ENCODE results near the gene IFNLR1.

Gene IFNLR1

DNA sequence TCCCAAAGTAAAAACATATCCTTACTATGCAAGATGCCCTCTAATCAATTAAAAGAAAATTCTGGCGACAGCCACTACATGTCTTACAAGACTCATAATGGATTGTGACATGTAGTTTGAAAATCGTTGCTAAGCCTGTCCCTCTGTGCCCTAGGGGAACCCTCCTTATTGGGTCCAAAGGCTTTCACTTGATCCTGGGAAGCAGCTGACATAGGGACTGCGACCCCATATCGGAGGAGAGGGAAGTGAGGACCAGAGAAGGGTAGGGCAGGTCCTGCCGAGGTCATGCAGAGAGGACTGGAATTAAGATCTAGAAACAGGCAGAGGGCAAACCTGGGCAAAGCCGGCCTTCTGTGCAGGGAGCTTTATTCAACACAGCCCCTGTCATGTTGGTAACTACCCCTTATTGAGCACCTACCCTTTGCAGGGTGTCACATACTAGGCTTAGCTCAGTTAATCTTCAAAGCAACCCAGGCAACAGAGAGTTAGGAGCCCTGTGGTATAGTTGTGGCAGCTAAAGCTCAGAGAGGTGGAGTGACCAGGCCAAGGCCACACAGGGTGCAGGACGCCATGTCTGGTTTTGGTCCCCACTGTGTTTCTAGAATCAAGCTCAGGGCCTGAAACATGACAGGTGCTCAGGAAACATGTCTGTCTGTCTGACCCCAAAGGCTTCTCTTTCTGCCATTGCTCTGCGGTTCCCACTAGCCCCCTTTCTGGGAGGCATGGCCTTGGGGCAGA lies 18.4 kb upstream of the IFNLR1 start:
- DNase-seq: no peak

DNA sequence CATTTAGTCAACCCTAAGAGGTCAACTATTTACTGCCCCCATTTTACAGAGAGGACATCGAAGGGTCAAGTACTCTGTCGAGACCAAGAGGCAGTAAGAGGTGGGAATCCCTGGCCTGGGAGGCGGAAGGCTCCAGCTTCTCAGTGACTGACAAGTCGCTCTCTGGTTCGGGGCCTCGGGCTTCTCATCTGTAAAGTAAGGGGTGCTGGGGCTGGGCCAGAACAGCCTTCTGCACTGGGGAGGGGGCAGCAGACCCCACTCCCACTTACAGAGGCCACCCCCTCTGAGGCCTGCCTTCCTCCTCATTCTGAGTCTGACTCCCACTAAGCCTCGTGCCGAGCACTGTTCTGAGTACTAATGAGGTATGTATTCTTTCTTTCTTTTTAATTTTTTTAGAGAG lies 17.0 kb upstream of the IFNLR1 start:
- no peak for DNase-seq

- no peak for DNase-seq
Observed at GRCh38 chr1:24203404-24203803, 16.3 kb upstream of the IFNLR1 start.

DNA sequence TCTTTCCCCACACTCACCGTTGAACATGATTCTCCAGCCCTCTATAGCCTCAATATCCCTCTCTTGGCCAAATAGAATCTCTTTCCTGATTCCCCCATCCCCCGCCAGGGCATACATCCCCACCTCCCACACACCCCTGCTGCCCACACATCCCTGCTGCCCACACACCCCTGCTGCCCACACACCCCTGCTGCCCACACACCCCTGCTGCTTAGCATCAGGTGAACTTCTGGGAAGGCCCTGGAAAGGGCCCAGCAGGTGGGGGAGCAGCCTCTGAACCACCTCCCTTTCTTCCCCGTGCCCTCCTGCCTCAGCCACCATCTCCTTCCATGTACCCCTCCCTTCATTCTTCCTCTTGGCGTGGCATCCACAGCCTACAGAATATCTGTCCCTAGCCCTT lies 15.9 kb upstream of the IFNLR1 start:
- DNase-seq: no peak

- no peak for DNase-seq
Observed at GRCh38 chr1:24202556-24202955, 15.5 kb upstream of the IFNLR1 start.

DNA sequence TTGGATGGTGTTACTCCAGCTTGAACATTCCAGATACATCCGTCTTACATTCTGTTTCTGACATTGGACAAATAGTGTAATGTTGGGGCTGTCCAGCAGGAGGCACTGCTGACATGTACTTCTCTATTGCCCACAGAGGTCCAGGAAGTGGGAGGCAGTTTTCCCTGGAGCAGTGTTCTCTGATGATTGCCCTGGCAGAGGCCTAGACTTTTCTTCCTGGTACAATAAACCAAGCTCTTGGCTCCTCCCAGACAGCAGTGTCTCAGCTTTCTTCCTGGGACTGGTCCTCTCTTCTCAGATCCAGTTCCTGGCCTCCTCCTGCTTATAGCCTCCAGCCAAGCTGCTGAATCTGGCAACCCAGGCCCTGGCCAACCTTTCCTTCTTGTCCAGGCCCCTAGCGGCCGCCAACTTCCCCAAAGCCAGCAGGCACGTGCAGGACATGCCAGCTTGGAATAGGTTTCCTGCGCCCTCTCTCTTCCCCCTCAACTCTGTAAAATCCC lies 14.9 kb upstream of the IFNLR1 start:
- peak; percentile 71 for DNase-seq

DNA sequence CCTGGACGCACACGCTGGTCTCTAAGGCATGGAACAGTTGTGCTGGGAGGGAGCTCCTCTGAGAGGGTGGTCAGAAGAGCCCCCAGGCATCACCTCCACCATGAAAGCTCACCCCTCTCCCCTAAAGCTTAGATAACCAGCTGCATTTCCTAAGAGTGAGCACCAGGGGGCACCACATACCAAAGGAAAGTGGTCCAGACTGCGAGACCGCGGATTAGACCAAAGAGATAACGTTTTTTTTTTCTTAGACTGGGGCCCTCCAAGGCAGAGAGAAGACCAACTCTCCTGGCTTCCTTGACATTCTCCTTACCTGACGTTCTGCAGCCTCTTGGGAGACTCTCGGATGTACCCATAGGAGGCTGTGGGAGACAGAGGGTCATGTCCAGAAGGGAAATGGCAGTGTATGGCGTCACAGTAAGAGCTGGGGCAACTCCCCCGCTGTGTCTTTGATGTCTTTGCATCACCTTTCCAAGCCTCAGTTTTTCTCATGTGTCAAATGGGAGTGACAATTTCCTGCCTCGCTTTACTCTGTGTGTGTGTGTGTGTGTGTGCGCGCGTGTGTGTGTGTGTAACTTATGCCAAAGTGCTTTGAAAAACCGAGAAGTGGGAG lies 12.3 kb upstream of the IFNLR1 start:
- peak; percentile 64 for DNase-seq

DNA sequence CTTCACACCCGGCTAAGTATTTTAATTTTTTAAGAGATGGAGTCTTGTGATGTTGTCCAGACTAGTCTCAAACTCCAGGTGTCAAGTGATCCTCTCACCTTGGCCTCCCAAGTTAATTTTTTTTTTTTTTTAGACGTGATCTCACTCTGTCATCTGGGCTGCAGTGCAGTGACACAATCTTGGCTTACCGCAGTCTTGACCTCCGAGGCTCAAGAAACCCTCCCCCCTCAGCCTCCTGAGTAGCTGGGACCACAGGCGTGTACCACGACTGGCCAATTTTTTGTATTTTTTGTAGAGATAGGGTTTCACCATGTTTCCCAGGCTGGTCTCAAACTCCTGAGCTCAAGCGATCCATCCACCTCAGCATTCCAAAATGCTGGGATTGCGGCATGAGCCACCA lies 11.7 kb upstream of the IFNLR1 start:
- DNase-seq: no peak

- no peak for DNase-seq
Observed at GRCh38 chr1:24195874-24196273, 8.8 kb upstream of the IFNLR1 start.

DNA sequence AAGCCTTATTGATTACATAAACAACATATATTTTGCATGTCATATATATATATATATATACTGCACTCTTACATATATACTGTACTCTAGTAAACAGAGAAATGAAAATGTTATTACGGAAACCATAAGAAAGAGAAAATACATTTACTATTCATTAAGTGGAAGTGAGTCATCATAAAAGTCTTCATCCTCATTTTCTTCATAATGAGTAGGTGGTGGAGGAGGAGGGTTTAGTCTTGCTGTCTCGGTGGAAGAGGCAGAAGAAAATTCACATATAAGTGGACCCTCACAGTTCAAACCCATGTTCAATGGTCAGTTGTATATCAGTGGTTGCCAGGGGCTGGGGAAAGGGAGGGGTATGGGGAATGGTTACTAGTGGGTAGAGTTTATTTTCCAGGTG lies 8.0 kb upstream of the IFNLR1 start:
- no peak for DNase-seq

GRCh38 chr1:24193046-24193445 lies 6.0 kb upstream of the IFNLR1 start:
- DNase-seq: no peak

GRCh38 chr1:24191860-24192259 lies 4.8 kb upstream of the IFNLR1 start:
- DNase-seq: no peak

GRCh38 chr1:24190983-24191461 lies 3.9 kb upstream of the IFNLR1 start:
- no peak for DNase-seq

- DNase-seq: no peak
Observed at GRCh38 chr1:24189528-24189927, 2.4 kb upstream of the IFNLR1 start.

GRCh38 chr1:24186711-24186992 lies 437 bp downstream of the IFNLR1 start:
- DNase-seq: no peak

DNA sequence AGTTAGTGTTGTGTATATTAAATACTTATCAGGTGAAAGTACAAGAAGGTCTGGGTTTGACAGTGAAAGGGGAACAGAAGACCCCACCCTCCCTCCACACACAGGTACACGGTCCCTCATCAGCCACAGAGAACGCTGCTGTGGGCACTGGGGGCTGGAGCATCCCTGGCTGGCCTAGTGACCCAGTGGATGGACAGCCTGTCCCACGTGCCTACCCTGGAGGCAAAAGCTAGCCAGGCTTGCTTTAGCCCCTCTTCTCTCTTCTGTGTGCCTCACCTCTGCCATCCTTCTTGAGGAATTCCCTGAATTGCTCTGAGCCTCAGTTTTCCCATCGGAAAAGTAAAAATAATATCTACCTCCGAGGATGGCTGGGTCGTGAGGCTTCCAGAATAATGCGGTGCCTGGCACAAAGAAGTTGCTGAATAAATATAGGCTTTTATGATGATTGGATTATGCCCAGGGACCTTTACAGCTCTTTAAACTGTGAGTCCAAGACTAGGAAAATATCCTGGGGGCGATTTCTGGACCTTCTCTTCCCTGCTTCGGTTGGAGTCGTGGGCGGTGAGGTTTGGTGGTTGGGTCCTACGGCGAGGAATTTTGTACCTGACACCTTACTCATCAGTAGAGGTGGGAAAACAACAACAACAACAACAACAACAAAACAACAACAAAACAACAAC lies 918 bp downstream of the IFNLR1 start:
- DNase-seq: no peak

- no peak for DNase-seq
Observed at GRCh38 chr1:24185076-24185475, 2.0 kb downstream of the IFNLR1 start.

- DNase-seq: no peak
Observed at GRCh38 chr1:24182061-24182460, 5.0 kb downstream of the IFNLR1 start.

DNA sequence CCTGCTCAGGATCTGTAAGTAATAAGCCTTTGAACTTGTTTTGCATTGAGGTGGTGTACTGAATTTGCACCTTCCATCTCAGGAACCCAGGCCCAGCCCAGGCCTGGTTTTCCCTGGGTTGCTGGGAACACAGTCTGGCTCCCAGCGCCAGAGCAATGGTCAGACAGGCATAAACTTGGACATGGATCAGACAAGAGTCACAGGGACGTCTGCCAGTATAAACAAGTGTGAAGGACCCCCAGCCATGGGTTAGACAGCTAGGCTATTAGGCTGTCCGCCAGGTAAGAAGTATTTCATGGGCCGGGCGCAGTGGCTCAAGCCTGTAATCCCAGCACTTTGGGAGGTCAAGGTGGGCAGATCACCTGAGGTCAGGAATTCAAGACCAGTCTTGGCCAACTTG lies 5.5 kb downstream of the IFNLR1 start:
- no peak for DNase-seq

DNA sequence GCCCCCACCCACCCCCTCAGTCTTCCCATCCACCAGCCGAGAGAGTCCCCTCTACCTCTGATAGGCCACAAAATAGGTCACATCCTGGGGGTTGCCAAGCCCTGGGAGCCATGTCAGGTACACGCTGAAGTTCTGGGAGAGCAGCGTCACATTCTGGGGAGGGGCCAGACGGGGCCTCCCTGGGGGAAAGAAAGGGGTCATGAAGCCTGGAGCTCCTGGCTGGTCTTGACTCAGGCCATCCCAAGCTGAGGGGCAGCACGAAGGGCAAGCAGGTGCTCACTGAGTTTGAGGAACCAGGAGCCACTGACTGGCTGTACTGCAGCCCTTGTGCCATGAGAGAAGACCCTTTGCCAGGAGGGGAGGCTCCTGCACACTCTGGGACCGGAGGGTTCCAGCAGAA lies 6.4 kb downstream of the IFNLR1 start:
- DNase-seq: no peak

GRCh38 chr1:24179251-24179840 lies 7.7 kb downstream of the IFNLR1 start:
- no peak for DNase-seq

GRCh38 chr1:24178407-24178806 lies 8.7 kb downstream of the IFNLR1 start:
- no peak for DNase-seq

DNA sequence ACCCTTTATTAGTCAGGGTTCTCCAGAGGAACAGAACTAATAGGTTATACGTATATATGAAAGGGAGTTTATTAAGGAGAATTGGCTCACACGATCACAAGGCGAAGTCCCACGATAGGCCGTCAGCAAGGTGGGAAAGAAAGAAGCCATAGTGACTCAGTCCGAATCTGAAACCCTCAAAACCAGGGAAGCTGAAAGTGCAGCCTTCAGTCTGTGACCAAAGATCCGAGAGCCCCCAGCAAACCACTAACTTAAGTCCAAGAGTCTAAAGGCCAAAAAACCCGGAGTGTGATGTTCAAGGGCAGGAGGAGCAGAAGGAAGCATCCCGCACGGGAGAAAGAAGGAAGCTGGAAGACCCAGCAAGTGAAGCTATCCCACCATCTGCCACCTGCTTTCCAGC lies 9.9 kb downstream of the IFNLR1 start:
- DNase-seq: no peak
